Stimulated activated CD8-positive, alpha-beta memory T cell treated with anti-CD3 and anti-CD28 coated beads, Interleukin-4, amount 100 ng/mL, for 24 hours (primary cell): ENCODE measurements around the gene CSMD2.

Source experiments
- DNase-seq: peaks from one replicate; pipeline ENCODE4 v3.0.0-alpha.2; 2020; ENCODE audit warnings: low read depth

Gene CSMD2

DNA sequence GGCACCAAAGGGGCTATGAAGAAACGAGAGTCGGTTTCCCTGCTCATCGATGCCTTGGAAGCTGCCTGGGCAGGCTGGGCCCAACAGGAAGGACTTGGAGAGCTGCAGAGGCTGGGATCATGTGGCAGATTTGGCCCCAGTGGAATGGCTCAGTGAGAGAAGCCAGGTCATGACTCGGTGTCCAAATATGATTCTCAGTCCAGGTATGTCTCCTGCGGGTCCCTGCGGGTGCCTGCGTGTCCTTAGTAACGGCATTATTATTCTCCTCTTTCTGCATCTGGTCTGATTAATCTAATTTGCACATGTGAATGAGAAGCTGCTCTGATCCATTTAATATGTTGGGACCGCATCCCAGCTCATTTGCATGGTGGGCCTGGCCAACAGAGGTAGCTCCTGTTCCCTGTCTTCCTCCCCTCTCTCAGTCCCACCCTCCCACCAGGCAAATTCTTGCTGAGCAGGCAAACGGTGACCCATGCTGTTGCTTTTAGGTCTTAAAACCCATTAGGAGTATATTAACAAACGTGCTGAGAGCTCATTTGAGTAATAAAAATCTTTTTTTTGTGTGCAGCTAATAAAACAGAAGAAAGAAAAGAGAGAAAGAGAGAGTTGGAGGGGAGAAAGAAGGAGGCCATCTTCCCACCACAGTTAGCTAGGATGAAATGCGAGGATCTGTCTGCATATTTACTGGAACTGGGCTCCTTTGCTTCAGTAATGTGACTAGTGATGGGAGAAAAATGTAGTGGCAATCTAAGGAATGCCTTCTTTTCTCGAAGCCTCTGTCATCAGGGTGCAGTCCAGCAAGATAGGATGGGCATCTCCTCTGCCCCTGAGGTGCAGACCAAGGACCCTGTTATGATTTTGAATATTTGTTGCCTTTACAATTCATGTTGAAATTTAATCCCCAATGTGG, 167.6 kb downstream of the CSMD2 start:
- no peak for DNase-seq

DNA sequence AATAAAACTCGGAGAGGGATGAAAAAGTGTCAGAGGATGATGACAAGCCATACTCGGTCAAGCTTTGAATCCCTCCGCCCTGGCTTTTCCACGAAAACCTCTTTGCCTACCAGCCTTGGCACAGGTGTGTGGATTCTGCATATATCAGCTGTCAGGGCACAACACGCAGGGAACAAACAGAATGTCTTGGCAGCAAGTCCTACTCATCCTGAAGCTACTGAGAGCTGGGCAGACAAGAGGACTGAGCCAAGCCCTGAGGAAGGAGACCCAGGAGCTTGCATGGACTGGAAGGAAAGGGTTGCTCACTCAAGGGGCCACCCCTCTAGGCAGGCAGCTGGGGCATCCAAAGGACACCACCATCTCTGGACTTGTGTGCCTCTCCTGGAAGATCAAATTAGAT, 168.7 kb downstream of the CSMD2 start:
- no peak for DNase-seq

DNA sequence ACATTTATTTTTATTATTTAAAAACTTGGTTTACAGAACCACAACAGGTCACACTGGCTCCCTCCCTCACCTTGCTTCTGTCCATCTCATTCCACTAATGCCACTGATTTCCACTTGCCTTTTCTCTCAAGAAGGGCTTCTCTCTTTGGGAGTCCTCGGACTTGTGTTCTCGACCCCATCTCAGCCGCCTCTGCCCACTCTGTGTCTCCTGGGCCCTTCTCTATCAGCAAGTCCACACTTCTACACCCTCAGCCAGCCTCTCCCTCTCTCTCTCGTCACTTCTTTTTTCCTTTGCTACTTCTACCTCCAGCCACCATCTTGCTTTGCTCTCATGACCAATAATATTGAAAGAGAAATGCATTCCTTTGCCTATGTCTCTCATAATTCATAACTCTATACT, 171.7 kb downstream of the CSMD2 start:
- no peak for DNase-seq

DNA sequence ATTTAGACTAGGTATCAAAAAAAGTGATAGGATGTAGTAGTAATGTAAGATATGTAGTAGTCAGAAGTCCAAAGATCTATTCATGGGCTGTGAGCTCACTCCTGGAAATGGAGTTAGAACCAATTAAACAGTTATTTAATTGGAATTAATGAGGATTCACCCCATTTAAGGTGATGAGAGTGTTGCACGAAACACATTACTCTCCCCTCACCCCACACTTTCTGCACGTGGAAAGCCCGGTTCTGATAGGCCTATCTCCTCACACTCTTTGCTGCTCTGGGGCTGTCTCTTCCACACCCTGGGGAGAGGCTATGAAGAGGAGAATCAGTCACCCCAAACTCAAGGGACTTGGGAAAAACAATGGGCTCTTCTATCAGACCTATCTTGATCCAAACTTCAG, 174.7 kb downstream of the CSMD2 start:
- no peak for DNase-seq

DNA sequence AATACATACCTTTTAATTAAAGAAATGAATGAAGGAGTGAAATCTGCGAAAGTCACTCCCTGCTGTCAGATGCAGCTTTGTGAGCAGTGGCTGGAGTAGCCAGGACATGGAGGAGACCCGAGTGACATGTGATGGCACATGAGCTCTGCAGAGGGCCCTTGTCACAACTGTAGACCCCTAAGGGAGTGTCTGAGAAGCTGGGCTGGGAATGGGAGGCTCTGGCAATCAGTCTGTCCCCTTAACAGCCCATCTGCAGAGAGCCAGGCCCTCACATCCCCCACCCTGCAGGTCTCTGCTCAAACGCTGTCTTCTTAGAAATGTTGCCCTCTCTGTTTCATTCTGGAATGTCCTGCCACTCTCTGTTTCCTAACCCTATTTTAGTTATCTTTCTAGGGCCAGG, 176.9 kb downstream of the CSMD2 start:
- no peak for DNase-seq

DNA sequence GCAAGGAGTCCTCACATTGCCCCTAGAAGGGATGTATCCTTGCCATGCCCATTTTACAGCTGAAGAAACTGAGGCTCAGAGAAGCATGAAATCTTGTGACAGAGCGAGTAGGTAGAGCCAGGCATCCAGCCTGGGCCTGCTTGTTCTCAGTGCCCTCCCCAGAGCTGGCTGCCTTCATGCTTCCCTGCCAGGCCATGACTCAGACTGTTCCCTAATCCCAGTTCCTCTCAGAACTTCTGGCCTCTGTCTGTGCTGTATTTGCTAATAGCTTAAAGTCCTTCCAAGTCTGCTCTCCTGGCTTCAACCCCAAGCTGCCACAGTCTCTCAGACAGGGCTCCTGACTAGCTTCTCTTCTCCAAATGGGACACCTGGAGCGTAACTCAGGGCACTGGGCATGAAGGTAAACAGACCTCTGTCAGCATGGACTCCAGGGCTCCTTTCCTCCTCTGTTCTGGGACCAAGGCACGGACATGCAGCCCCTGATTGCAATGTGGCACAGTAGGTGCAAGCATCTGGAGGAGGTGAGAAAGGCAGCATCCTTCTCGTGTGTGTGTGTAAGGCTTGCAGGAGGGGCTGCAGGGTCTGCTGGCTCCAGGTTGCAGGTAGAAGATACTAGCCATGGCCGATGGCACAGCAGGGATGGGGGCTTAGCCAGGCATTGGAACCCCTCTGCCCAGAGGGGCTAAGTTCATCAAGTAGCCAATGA, 178.5 kb downstream of the CSMD2 start:
- no peak for DNase-seq

DNA sequence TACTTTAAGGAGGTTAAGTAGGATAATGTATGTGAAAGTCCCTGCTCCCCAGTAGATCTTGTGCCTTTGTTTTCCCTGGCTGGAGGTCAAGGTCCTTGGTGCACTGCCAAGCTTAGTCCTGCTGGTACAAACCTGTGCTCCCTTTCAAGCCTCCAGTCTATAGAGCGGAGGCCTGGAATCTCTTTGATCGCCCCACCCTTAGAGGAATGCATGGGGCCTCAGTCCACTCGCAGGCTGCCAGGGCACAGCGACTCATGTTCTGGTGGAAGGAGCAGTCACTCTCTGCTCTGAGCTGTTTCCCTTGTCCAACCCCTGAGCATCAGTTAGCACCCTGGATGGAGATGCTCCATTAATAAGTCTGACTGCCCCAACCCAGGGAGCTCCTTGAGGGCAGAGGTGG, 179.4 kb downstream of the CSMD2 start:
- no peak for DNase-seq

DNA sequence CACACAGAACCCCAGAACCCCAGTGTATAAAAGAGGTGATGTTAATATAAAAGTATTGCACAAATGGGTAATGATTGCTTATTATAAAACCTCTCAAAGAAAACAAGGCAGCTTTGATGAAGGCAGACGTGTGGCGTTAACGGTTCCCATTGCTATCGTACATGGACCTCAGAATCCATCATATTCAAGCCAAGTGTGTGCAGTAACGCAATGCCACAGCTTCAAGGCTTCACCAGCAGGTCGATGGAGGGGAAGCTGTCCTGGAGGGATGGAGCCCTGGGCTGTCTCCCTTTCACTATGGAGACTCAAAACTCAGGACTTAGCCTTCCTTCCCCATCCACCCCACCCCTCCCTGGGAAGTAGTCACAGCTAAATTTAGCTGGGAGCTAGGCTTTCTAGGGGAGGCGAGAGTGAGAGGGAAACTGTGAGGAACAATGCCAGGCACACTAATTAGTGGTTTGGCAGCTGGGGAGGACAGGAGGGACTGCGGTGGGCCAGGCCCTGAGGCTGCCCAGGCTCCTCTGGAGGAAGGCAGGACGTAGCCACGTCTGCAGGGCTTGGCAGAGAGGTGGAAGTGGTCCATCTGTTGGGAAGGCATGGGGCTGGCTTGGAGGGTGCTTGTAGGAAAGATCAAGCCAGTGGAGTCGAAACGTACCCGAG, 180.0 kb downstream of the CSMD2 start:
- DNase-seq: no peak

DNA sequence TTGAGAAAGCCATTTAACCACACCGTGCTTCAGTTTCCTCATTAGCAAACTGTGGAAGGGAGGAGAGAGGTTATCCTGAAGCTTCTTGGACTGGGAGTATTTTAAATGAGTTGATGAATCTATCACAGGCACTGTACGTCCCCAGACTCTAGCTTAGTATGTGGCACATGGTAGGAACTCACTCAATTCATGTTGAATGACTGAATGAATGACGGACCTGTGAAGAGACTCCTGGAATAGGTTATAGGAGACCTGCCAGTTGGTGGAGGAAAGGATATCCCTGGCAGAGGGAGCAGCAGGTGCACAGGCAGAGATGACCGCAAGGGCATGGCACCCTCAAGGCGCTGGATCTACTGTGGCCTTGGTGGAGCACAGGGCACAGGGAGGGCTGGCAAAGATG, 182.6 kb downstream of the CSMD2 start:
- DNase-seq: no peak

DNA sequence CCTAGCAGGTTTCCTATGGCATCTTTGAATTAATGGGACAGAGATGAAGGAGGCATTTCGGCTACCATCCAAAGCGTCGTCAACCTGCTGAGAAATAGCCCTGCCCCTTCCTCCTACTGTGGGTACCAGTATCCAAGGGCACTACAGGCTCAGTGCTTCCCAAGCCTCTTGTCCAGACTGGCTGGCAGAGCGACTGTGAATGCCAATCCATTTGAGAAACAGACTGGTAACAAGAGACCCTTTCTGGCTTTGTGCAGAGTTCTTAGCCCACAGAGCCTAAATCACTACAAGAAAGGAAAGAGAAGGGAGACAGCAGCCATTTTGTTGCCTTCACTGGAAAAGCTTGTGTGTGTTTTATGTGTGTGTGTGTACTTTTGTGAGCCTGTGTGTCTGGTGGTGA, 185.7 kb downstream of the CSMD2 start:
- DNase-seq: no peak

DNA sequence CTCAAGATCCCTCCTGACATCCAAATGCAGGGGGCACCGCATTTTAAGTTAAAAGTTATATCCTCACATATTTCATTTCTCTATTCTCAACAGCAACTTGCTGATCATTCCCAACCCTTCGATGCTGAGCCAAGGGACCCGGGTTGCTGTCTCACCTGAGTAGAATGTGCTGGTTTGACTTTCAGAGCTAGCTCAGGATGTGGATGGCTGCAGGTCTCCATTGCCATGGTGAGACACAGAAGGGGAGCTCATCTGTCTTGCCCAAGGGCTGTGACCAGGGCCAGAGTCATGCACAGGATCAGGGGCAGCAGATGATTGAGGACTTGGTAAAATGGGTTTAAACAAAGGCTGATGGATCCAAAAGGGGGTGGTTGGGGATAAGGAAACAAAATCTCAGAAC, 189.1 kb downstream of the CSMD2 start:
- DNase-seq: no peak

DNA sequence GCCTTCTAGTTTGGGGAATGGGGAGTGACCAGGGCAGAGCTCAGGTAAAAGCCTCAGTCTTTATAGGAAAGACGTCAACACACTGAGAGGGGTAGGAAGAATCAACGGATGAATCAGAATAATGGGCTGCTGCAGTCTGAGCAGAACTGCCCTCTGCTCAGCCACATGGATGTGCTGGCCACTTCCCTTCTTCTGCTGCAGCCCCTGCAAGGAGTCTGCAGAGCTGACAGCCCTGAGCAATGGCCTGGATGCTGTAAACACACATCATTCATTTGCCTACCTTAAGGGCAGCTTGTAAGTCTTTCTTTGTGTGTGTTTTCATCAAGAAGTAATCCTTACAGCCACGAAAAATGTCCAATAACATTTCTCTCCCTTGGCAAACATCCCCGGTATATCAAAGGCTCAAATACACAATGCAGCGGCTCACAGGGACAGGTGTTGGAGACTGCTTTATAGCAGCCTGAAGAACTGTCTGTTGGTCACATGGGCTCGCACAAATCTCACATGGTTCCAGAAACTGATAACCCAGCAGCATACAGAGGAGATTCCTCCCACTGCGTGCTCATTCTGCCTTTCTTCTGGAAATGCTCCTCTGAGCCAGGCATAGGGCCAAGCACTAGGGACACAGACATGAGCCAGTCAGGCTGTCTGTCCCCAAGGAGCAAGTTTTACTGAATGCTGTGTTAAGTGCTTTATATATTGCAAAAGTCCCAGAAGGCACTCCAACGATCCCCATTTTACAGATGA, 191.1 kb downstream of the CSMD2 start:
- no peak for DNase-seq

DNA sequence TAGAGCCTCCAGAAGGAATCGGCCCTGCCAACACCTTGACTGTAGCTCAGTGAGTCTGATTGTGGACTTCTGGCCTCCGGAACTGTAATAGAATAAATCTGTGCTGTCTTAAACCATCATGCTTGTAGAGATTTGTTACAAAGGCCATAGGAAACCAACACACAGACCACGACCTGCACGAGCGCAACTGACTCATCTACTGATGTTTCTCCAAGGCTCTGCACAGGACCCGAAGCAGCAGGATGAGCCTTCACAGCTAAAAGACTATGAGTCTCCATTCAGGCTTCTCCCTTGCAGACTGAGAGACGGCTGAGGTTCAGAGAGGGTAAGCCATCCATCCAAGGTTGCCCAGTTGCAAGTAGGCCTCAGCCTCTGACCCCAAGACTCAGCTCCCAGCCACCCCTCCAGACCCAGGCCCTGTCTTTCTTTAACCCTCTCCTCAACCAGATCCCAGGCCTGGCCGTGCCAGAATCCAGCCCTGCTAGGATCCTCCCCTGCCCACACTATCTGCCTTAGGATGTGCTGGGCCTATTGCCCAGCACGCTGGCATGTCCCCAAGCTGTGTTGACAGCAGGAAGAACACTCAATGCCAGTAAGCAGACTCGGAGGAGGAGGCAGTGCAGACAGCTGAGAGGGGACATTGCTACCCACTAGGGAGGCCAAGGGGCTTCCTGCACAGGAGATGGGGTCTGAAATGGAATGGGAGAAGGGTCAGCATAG, 192.2 kb downstream of the CSMD2 start:
- DNase-seq: no peak

DNA sequence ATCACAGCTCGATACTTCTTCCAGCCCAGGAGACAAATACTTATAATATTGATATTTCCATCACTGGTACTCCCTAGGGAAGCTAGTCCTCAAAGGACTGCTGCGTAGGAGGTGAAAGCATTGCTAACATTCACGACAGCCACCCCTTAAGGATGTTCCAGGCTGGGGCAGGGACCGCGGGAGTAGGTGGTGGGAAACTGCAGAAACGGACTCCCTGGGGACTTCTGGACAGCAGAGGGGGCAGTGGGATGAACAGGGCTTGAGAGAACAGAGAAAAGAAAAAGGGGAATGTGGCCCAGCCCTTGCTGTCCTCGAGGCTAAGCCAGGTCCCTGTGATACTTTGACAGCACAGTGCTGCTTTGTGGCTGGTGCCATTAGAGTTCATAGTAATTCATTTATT, 193.1 kb downstream of the CSMD2 start:
- no peak for DNase-seq

DNA sequence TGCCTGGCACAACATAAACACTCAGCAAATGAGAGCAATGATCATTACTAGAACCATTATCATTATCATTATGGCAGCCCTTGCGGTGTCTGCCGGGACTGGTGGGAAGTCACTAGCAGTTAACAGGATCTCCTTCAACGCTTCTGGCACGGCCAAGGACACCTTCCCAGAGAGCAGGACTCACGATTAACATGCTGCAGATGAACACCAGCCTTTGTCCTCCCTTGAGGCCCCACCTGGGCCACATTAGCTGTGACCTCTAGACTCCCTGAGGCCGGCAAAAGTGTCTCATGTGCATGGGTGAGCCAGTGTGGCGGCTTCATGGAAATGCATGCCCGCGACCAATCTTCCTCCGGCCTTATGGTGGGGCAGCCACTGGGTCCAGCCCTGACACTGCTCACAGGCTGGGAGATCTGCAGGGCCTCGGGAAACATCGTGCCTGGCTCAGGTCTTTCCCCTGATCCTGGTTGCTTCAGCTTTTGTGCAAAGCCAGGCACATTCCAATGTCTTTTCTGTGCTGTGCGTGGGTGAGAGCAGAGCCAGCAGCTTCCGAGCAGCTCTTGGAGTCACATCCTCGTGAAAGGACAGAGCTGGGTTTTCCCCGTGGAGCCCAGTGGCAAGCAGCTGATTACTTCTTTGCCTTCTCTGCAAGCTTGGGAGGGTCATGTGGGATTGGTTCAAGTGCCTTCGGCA, 193.9 kb downstream of the CSMD2 start:
- DNase-seq: no peak

DNA sequence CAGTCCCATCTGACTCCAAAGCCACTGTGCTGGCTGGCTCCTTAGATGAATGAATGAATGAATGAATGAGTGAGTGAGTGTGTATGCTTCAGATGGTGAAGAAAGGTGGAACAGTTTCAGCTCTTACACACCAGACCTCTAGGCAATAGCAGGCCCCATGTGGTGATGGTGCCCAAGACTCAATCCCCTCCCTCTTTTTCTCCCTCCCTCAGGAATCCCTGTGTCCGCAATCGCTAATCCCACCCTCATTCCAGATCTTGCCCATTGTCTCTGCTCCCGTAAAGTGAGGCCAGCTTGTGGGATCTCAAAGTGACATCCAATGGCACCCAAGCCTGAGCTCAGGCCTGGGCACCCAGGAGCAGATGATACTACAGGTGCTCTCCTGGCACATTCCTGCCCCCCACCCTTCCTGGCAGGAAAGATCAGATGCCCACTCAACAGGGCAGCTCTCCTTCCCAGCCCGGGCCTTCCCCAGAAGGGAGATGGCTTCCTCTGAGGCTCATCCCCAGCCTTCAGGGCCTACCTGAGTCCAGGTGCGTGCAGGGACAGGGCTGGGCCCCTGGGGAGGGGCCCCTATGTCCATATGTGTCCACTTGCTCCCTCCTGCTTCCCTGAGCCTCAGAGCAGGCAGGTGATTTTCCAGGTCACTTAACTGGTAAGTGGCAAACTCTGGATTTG, 194.7 kb downstream of the CSMD2 start:
- no peak for DNase-seq

DNA sequence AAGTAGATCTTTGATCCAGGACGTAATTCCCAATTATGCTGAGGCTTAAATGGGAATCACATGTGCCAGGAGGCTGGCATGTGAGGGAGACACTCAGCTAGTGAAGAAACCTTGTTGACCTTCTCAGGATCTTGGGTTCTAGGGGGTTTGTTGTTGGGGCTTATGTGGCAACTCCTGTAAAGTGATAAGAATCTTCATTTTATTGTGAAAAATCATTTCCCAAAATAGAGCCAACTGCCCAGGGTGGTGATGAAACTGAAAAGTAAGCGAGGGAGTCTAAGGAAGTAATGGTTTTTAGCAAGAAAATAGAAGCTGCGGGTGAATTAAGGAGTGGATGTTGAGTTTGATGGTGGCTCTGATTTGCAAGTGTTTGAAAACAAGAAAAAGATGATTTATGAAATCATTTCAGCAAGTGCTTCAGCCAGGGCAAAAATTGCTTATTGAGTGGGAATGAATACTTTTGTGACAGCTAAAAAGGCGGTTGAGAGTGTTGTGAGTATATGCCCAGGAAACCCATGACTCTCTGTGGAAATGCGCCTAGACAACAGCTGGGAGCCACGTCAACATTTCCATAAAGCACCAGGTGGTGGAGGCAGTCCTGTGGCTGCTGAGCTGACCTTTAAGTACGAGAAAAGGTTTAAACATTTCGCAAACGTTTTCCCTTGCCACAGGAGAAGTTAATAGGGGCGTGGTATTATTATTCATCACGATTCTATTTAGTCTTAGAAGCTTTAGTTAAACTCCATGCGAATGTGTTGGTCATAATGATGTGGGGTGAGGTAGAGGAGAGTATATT, 198.5 kb downstream of the CSMD2 start:
- DNase-seq: no peak

DNA sequence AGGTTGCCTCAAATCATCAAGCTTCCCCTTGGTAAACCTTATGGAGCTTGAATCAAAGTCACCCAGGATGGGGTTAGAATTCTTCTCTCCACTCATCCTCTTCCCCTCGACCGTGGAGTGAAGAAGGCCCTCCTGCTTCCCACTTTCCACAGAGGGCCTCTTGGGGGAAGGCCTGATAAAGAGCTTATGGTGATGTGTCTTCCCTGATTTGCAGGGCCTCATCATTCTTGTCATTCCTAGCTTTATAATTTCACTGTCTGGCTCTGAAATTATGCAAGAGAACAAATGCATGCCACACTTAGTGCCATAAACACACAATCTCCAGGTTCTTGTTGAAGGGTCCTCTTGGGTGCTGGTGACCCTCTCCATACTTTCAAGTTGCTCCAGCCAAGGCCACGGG, 199.9 kb downstream of the CSMD2 start:
- no peak for DNase-seq

DNA sequence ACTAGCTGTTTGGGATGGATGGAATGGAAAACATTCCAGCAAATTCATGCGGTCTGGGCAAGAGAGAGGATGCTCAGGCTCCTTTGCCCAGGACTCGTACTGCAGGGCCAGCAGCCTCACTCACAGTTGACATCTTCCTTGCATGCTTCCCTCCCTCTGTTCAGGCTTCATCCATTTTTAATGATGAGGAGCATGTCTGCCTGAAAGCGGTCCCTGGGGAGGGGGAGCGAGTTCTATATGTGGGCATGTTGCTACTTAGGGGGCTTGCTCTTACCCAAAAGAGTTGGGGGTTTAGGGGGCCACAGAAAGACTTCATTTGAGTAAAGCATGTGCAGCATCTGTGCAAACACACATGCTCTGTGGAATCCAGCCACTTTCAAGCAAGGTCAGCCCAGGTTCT, 203.0 kb downstream of the CSMD2 start:
- DNase-seq: no peak
